ENCODE measurements around the gene OLFML2A.
"Not testable (repeated sequence)": the region's sequence is repeated elsewhere in the genome, so short reads cannot be mapped to it uniquely, and the experiment has no call there.

OLFML2A gene

GRCh38 chr9:124761710-124762109 is 15.2 kb upstream of the OLFML2A start:
- DNase-seq: no peak

GRCh38 chr9:124762633-124763032 is 14.3 kb upstream of the OLFML2A start:
- DNase-seq: no peak

- no peak for DNase-seq
Observed at GRCh38 chr9:124764774-124765438, 12.0 kb upstream of the OLFML2A start.

- no peak for DNase-seq
Observed at GRCh38 chr9:124765439-124765835, 11.5 kb upstream of the OLFML2A start.

- no peak for DNase-seq
Observed at GRCh38 chr9:124766326-124766725, 10.6 kb upstream of the OLFML2A start.

- no peak for DNase-seq
Observed at GRCh38 chr9:124766815-124767554, 9.9 kb upstream of the OLFML2A start.

GRCh38 chr9:124767821-124768220 is 9.1 kb upstream of the OLFML2A start:
- no peak for DNase-seq

GRCh38 chr9:124768334-124768733 is 8.6 kb upstream of the OLFML2A start:
- no peak for DNase-seq

GRCh38 chr9:124768750-124769548 is 8.0 kb upstream of the OLFML2A start:
- DNase-seq: no peak

GRCh38 chr9:124769549-124770358 is 7.2 kb upstream of the OLFML2A start:
- no peak for DNase-seq

- peak; percentile 17 for DNase-seq
Observed at GRCh38 chr9:124770359-124771020, 6.4 kb upstream of the OLFML2A start.

- DNase-seq: peak; percentile 93
Observed at GRCh38 chr9:124771021-124771866, 5.7 kb upstream of the OLFML2A start, which contains the start of gene NR6A1. NR6A1 (minus strand) TSS chr9:124771311.

- peak; percentile 28 for DNase-seq
Observed at GRCh38 chr9:124771867-124772679, 4.9 kb upstream of the OLFML2A start.

GRCh38 chr9:124772877-124773276 is 4.1 kb upstream of the OLFML2A start:
- DNase-seq: not testable (repeated sequence)

GRCh38 chr9:124773473-124774128 is 3.3 kb upstream of the OLFML2A start:
- no peak for DNase-seq

- peak; percentile 64 for DNase-seq
Observed at GRCh38 chr9:124774129-124774978, 2.6 kb upstream of the OLFML2A start.

- DNase-seq: no peak
Observed at GRCh38 chr9:124776618-124776953, 347 bp upstream of the OLFML2A start.

- no peak for DNase-seq
Observed at GRCh38 chr9:124778575-124779367, 1.8 kb downstream of the OLFML2A start.
